ENCODE results near the gene SLC30A1. TPM values are rescaled to one million over a fixed set of nuclear protein-coding genes. Genes with fewer than 3 reads are reported as not detected.

Gene SLC30A1
- total RNA-seq, 1 experiment from 2014 or later: 9.7 TPM

DNA sequence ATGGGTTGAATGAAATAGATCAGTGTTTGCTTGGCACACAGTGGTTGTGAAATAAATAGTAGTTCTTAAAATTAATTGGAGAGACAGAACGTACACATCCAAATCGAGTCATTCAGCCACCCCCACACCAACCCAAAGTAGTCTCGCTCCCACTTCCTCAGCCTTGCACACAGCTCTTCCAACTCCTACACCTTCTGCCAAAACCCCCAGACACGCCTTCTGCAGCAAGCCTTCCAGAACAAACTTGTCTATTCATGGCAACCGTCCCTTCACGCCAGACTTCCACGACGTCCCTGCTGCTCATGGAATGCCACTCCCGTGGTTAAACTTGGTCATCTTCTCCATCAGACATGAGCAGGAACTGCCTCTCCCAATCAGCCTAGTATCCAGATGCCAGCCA, 49.5 kb downstream of the SLC30A1 start:
- ChIA-PET CTCF (no interaction called here), POLR2A (no interaction called here), RAD21 (ENCODE audit: low non-redundant PET in 1 of 2, low total read pairs in 2 of 2, uncharacterized antibody in 2 of 2, unreplicated experiment in 2 of 2) (no interaction called here)
- ATAC-seq: no peak
- Histone ChIP-seq H3K4me3 (replicated peaks in 1 of 2; ENCODE audit: low read depth in 1 of 2, low read length in 2 of 2) (no peak overlapping the region), H3K27me3 (ENCODE audit: insufficient read depth, low read length) (peaks cover 8% of the 10 kb centered on the region; the same call in 1 of the 2 replicates), H2AFZ (ENCODE audit: low read depth, low read length, poor library complexity, severe bottlenecking) (no peak overlapping the region), H3K9ac (ENCODE audit: low read length) (no peak overlapping the region), H3K4me2 (ENCODE audit: low read length) (no peak overlapping the region), H3K9me3 (ENCODE audit: control insufficient read depth in 1 of 2, insufficient read depth in 1 of 2, low read depth in 1 of 2, low read length in 2 of 2) (no peaks in the 10 kb centered on the region), H3K36me3 (ENCODE audit: control insufficient read depth in 1 of 2, insufficient read depth in 2 of 2, low read length in 2 of 2) (no peaks in the 10 kb centered on the region), H4K20me1 (ENCODE audit: insufficient read depth) (no peaks in the 10 kb centered on the region), H3K9me2 (ENCODE audit: insufficient read depth) (no peaks in the 10 kb centered on the region), H3K79me2 (ENCODE audit: insufficient read depth, low read length) (no peaks in the 10 kb centered on the region), H3K27ac (ENCODE audit: low read depth, low read length) (no peak overlapping the region), H3K4me1 (ENCODE audit: control insufficient read depth in 1 of 2, insufficient read depth in 2 of 2, low read length in 2 of 2) (no peaks in the 10 kb centered on the region)
- TF ChIP-seq ELF1 (IDR thresholded peaks at IDR 0.05; ENCODE audit: borderline replicate concordance, low read depth) (no peak), CBX3 (IDR thresholded peaks at IDR 0.05; ENCODE audit: low read depth) (no peak), EZH2phosphoT487 (IDR thresholded peaks at IDR 0.05; ENCODE audit: borderline replicate concordance) (no peak), FOSL1 (IDR thresholded peaks at IDR 0.05; ENCODE audit: low read depth) (no peak), POLR2AphosphoS5 (IDR thresholded peaks at IDR 0.05; ENCODE audit: low read depth, low read length) (no peak), ZNF274 (IDR thresholded peaks at IDR 0.05; ENCODE audit: low read depth, low read length) (no peak), SP1 (IDR thresholded peaks at IDR 0.05; ENCODE audit: low read depth) (no peak)
- intact Hi-C loops (cut with micrococcal nuclease): no loop called here
- no TSS peak for BruUV-seq (replicated peaks)
- no peak for DNase-seq (ENCODE audit: low read depth, low spot score)

DNA sequence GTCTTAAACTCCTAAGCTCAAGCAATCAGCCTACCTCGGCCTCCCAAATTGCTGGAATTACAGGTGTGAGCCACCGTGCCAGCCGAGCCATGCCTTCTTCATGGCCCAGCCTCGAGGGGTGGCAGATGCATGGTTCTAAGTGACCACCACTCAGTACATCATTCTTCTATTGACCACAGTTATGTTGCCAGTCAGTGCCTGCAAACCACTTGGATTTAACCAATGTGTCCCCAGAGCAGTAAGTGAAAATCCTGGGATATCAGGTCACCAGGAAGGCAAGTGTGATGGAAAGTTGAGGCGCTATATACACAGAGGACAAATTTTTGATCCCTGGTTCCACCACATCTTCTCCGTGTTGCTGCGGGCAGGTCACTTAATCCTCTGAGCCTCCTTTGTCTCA, 50.0 kb downstream of the SLC30A1 start:
- Histone ChIP-seq H3K27ac (ENCODE audit: low read depth, low read length) (no peak overlapping the region), H3K9me2 (ENCODE audit: insufficient read depth) (no peaks in the 10 kb centered on the region)
- RAD21 ChIA-PET (ENCODE audit: low non-redundant PET in 1 of 2, low total read pairs in 2 of 2, uncharacterized antibody in 2 of 2, unreplicated experiment in 2 of 2): no interaction called here

More for the DNA sequence above, 50.0 kb downstream of the SLC30A1 start:
- POLR2A ChIA-PET: no interaction called here
- Histone ChIP-seq H3K9me3 (ENCODE audit: control insufficient read depth in 1 of 2, insufficient read depth in 1 of 2, low read depth in 1 of 2, low read length in 2 of 2) (no peaks in the 10 kb centered on the region), H3K79me2 (ENCODE audit: insufficient read depth, low read length) (no peaks in the 10 kb centered on the region), H4K20me1 (ENCODE audit: insufficient read depth) (no peaks in the 10 kb centered on the region), H3K4me2 (ENCODE audit: low read length) (no peak overlapping the region), H3K4me1 (ENCODE audit: control insufficient read depth in 1 of 2, insufficient read depth in 2 of 2, low read length in 2 of 2) (no peaks in the 10 kb centered on the region), H2AFZ (ENCODE audit: low read depth, low read length, poor library complexity, severe bottlenecking) (no peak overlapping the region), H3K36me3 (ENCODE audit: control insufficient read depth in 1 of 2, insufficient read depth in 2 of 2, low read length in 2 of 2) (no peaks in the 10 kb centered on the region), H3K4me3 (replicated peaks in 1 of 2; ENCODE audit: low read depth in 1 of 2, low read length in 2 of 2) (no peak overlapping the region), H3K9ac (ENCODE audit: low read length) (no peak overlapping the region), H3K27me3 (ENCODE audit: insufficient read depth, low read length) (peaks cover 8% of the 10 kb centered on the region; the same call in 1 of the 2 replicates)
- intact Hi-C loops (cut with micrococcal nuclease): no loop called here
- TF ChIP-seq EZH2phosphoT487 (IDR thresholded peaks at IDR 0.05; ENCODE audit: borderline replicate concordance) (no peak), CBX3 (IDR thresholded peaks at IDR 0.05; ENCODE audit: low read depth) (no peak), SRF (IDR thresholded peaks at IDR 0.05; ENCODE audit: low read depth) (no peak), SP1 (IDR thresholded peaks at IDR 0.05; ENCODE audit: low read depth) (no peak), POLR2AphosphoS5 (IDR thresholded peaks at IDR 0.05; ENCODE audit: low read depth, low read length) (no peak)
- TF ChIP-seq, protein P1, sequence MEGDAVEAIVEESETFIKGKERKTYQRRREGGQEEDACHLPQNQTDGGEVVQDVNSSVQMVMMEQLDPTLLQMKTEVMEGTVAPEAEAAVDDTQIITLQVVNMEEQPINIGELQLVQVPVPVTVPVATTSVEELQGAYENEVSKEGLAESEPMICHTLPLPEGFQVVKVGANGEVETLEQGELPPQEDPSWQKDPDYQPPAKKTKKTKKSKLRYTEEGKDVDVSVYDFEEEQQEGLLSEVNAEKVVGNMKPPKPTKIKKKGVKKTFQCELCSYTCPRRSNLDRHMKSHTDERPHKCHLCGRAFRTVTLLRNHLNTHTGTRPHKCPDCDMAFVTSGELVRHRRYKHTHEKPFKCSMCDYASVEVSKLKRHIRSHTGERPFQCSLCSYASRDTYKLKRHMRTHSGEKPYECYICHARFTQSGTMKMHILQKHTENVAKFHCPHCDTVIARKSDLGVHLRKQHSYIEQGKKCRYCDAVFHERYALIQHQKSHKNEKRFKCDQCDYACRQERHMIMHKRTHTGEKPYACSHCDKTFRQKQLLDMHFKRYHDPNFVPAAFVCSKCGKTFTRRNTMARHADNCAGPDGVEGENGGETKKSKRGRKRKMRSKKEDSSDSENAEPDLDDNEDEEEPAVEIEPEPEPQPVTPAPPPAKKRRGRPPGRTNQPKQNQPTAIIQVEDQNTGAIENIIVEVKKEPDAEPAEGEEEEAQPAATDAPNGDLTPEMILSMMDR (IDR thresholded peaks at IDR 0.05 in 2 of 3, conservative IDR thresholded peaks at IDR 0.05 in 1 of 3; ENCODE audit: borderline replicate concordance in 1 of 3, insufficient read depth in 1 of 3, low read depth in 2 of 3, low read length in 2 of 3): no peak
- DNase-seq (ENCODE audit: low read depth, low spot score) (no peak), ATAC-seq (no peak)
- BruUV-seq (replicated peaks): no TSS peak
- CTCF ChIA-PET: no interaction called here

Measured in HCT116 (cell line).